Heart left ventricle (tissue), 16 donors: ENCODE data around the gene SERPINB8. TPM values are rescaled to one million over a fixed set of nuclear protein-coding genes. Genes with fewer than 3 reads are reported as not detected.

Experiments
- ATAC-seq, 4 donors: fragments of 200-7000 bp; cut with Tn5 transposase; one replicate each; pipeline ENCODE4 v1.9.1; 2020 to 2022; ENCODE audit warnings: moderate library complexity in 4 of 4, mild to moderate bottlenecking in 3 of 4, moderate number of reproducible peaks in 1 of 4
- DNase-seq, 5 donors: peaks; one replicate each; pipeline ENCODE4 v3.0.0-alpha.2; 2020
- H3K27ac ChIP-seq, 12 donors: fragments of 200-600 bp; sonication (generic) in 4 of 12; one replicate each; pipeline versions ENCODE4 v1.5.0 to v1.8.0; 2016 to 2022; ENCODE audit warnings: mild to moderate bottlenecking in 2 of 12
- H3K27me3 ChIP-seq, 9 donors: fragments of 200-600 bp; sonication (generic) in 2 of 9; one replicate each; pipeline versions ENCODE4 v1.5.1 to v1.8.0; 2016 to 2022; ENCODE audit warnings: mild to moderate bottlenecking in 3 of 9
- H3K36me3 ChIP-seq, 9 donors: fragments of 200-600 bp; sonication (generic) in 2 of 9; one replicate each; pipeline versions ENCODE4 v1.5.0 to v1.8.0; 2018 to 2022; ENCODE audit warnings: mild to moderate bottlenecking in 2 of 9
- H3K4me1 ChIP-seq, 12 donors: fragments of 200-600 bp; sonication (generic) in 4 of 12; one replicate each; pipeline versions ENCODE4 v1.5.0 to v1.8.0; 2016 to 2022; ENCODE audit warnings: mild to moderate bottlenecking in 3 of 12
- H3K4me3 ChIP-seq, 12 donors: fragments of 200-600 bp; sonication (generic) in 4 of 12; one replicate each; pipeline versions ENCODE4 v1.5.0 to v1.8.0; 2017 to 2022; ENCODE audit warnings: mild to moderate bottlenecking in 9 of 12, moderate library complexity in 4 of 12
- H3K9me3 ChIP-seq, 12 donors: fragments of 200-600 bp; sonication (generic) in 4 of 12; one replicate each; pipeline versions ENCODE4 v1.5.0 to v1.8.0; 2016 to 2022; ENCODE audit warnings: mild to moderate bottlenecking in 1 of 12
- POLR2A ChIP-seq, 2 donors: fragments of 450-650 bp; IDR thresholded peaks; one replicate each; pipeline ENCODE4 v1.6.1; 2017; ENCODE audit warnings: antibody characterized with exemption in 2 of 2, mild to moderate bottlenecking in 2 of 2, moderate library complexity in 2 of 2
- WGBS, 4 donors: extraction: QIAGEN DNeasy Blood & Tissue Kit in 2 of 4; methylation state at CpG; one replicate each; pipeline versions ENCODE4 v1.1.5 to v1.1.7; 2013 to 2018; 5-methylcytosine and 5-hydroxymethylcytosine counted together
- intact Hi-C, 10 donors: fragments of 100-400 bp; cut with DNase I; formaldehyde crosslinking; loops; one replicate each; pipeline versions ENCODE4 v1.11.1 to v1.14.2; 2022
- polyA plus RNA-seq, 2 donors: library from polyadenylated mRNA; stranded (reverse); fragments of 200-250 nt; gene quantifications; one replicate each; pipeline ENCODE4 v1.2.3, GENCODE V29; 2013
- total RNA-seq, 9 donors: library from RNA; depleted of rRNA in 2 of 9; stranded (reverse); fragments of >200 nt in 2 of 9; fragmentation: NEBNext Ultra II Directional in 3 of 9; extraction: Animal tissue kit (Norgen Biotek cat#: 25700) in 3 of 9; gene quantifications; one replicate each; pipeline versions ENCODE4 v1.1.0 to v1.2.4, GENCODE V29; 2016 to 2023
- TF ChIP-seq, protein P1 (sequence below), 12 donors: fragments of 200-600 bp; sonication (generic) in 4 of 12; IDR thresholded peaks; one replicate each; pipeline versions ENCODE4 v1.5.0 to v1.8.0; 2018 to 2022; ENCODE audit warnings: antibody characterized with exemption in 12 of 12, mild to moderate bottlenecking in 5 of 12
- donor health status: ischemic (EF 13 %, LVEDD 7.1; RV severe dilation, severe dysfunction).
- donor health status: healthy with polysubstance abuse.
- donor health status: DM: no; HTN: yes; CAD: no.
- donor health status: DM: no; HTN: no; CAD: no.
- donor health status: ischemic (EF 25% LVEDD 6.9; RV normal size, moderate dysfunction).
- donor health status: ischemic (EF 25% LVEDD 5.7; RV mildly dilated, moderate dysfunction).
- donor health status: healthy.
- donor health status: DM: yes; HTN: yes; CAD: no.
- donor health status: ischemic (EF 35%, LVEDD 5.7; RV mildly dilated, moderate dysfunction).
- donor health status: nonischemic (EF 11% LVEDD 7.7; RV severe dilation, severe dysfunction).
- donor health status: DM: yes; HTN: yes; CAD: no.
- donor health status: PGD.
- donor health status: ischemic (EF 29% LVEDD 5.4; RV normal size, mild dysfunction).
- donor health status: nonischemic (EF 23%, LVEDD 6.1; RV moderate dilation, normal function).

The SERPINB8 gene
- total and polyA plus RNA-seq, 11 donors = 0.72 to 12.6 (median 3.5) TPM

DNA sequence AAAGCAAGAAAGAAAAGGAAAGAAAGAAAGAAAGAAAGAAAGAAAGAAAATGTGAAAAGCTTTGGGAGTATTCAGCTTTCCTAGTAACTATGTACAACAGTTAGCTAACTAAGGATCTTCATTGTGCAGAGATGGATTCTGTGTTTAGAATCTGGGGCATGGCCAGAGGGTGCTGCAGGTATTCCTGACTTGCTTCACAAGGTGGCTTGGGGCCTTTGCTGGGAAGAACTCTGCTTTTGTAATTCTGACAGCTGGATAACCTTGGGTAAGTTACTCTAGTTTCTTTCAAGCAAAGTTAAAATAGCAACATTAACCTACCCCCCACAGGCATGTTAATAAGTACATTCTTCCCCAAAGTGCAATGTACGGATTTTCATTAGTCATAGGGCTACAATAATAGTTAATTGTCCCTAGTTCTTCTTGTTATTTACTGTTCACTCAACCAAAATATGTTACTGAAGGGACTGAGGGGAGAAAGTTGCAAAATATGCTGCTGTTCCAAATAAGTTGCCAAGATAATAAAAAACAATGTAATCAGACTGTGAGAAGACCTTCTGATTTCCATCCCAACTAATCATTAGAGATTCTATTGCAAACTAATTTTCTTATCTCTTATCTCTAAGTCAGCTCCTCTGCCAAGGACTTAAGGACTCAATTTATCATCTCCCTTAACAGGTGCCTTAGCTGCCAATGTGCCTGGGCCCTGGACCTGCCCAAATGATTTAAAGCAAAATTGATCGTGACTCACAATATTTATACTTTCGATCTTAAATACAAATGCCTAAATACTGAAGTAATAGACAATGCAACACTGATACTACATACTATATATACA, 50.3 kb downstream of the SERPINB8 start:
- WGBS, 4 donors = 77 to 82% (median 80%) methylated on average over 3 of the region's 3 CpGs
- no peak for DNase-seq
- intact Hi-C loops = loop anchor here in 2 of 10 donors (5.0 to 10.0 kb wide), 2 partner anchors 1072 to 1075 kb away; no protein-coding TSS in a partner anchor
- no peaks in the 10 kb centered on the region for H3K4me1 ChIP-seq
- no peaks in the 10 kb centered on the region for H3K36me3 ChIP-seq
- TF ChIP-seq, protein P1, sequence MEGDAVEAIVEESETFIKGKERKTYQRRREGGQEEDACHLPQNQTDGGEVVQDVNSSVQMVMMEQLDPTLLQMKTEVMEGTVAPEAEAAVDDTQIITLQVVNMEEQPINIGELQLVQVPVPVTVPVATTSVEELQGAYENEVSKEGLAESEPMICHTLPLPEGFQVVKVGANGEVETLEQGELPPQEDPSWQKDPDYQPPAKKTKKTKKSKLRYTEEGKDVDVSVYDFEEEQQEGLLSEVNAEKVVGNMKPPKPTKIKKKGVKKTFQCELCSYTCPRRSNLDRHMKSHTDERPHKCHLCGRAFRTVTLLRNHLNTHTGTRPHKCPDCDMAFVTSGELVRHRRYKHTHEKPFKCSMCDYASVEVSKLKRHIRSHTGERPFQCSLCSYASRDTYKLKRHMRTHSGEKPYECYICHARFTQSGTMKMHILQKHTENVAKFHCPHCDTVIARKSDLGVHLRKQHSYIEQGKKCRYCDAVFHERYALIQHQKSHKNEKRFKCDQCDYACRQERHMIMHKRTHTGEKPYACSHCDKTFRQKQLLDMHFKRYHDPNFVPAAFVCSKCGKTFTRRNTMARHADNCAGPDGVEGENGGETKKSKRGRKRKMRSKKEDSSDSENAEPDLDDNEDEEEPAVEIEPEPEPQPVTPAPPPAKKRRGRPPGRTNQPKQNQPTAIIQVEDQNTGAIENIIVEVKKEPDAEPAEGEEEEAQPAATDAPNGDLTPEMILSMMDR (IDR thresholded peaks at IDR 0.05) = no peak
- TF ChIP-seq POLR2A (IDR thresholded peaks at IDR 0.05) = no peak
- no peaks in the 10 kb centered on the region for H3K9me3 ChIP-seq
- no peak overlapping the region for H3K4me3 ChIP-seq
- no peaks in the 10 kb centered on the region for H3K27me3 ChIP-seq
- H3K27ac ChIP-seq = no peak overlapping the region
- no peak for ATAC-seq

DNA sequence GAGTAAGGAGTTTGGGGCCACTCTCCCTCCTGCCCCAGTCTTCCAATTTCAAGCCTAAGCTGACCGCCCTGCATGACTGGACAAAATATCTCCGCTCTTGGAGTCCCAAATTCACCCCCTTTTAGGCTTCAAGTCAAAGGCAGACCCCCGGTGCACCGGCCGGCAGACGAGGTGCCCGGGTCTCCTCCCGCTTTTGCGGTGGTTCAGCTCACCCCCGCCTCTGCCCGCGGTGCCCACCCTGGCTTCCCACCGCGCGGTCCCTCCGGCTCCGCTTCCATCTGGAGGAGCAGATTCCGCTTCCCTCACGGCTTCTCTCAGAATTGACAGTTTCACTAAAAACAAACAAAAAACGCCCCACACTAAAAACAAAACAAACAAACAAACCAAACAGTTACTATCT, 56.5 kb downstream of the SERPINB8 start:
- H3K4me3 ChIP-seq = no peak overlapping the region
- WGBS, 4 donors = 92 to 96% (median 95%) methylated on average over 19 to 20 of the region's 20 CpGs
- ATAC-seq = no peak
- TF ChIP-seq POLR2A (IDR thresholded peaks at IDR 0.05) = no peak
- TF ChIP-seq, protein P1 (IDR thresholded peaks at IDR 0.05) = no peak
- no peak overlapping the region for H3K27ac ChIP-seq
- H3K27me3 ChIP-seq = peaks cover 0 to 7% (median 0%) of the 10 kb centered on the region in 9 donors
- peaks cover 0 to 5% (median 0%) of the 10 kb centered on the region in 12 donors for H3K4me1 ChIP-seq
- H3K36me3 ChIP-seq = no peaks in the 10 kb centered on the region
- DNase-seq = no peak
- H3K9me3 ChIP-seq = no peaks in the 10 kb centered on the region
- intact Hi-C loops = no loop called here

DNA sequence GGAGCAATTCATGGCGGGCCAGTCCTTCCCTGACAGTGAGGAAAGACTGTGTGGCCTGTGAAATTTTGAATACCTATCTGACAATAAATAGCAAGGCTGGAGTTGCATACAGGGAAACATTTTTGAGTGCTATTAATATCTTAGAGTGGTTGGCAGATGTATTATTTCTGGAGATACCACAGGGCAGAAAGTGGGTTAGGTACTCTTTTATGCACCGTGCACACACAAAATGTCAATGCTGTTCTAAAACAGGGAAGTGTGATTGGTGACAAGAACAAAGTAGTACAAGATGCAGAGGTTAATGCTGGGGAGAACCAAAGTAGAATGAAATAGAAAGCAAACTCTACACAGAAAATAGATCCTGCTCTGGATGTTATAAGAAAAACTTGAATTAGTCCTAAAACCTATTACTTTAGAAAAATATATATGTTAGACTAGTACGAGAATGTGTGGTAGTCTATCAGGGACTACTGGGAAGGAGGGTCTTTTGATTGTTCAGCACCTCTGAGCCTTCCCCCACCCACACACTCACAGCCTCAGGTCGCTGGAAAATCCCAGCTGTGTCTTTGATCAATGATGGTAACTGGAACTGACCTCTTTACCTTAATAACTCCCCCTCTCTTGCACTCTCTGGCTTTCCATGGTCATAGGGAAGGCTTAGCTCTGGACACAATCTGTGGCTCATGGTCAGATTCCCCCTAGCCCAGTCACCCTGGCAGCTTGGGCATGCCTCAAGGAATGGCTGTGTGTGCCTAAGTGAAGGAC, 58.2 kb downstream of the SERPINB8 start:
- no peak overlapping the region for H3K4me3 ChIP-seq
- DNase-seq = no peak
- intact Hi-C loops = no loop called here
- ATAC-seq = peak; percentile 63 to 87 (median 81)
- no peaks in the 10 kb centered on the region for H3K9me3 ChIP-seq
- peak overlapping the region in 1 of 12 donors; percentile 16 for H3K27ac ChIP-seq
- TF ChIP-seq, protein P1 (IDR thresholded peaks at IDR 0.05) = no peak
- no peak for TF ChIP-seq POLR2A (IDR thresholded peaks at IDR 0.05)
- 51 to 69% (median 67%) methylated on average over 4 of the region's 4 CpGs for WGBS, 4 donors
- H3K36me3 ChIP-seq = no peaks in the 10 kb centered on the region
- peaks cover 0 to 7% (median 0%) of the 10 kb centered on the region in 9 donors for H3K27me3 ChIP-seq
- peaks cover 0 to 5% (median 0%) of the 10 kb centered on the region in 12 donors for H3K4me1 ChIP-seq

DNA sequence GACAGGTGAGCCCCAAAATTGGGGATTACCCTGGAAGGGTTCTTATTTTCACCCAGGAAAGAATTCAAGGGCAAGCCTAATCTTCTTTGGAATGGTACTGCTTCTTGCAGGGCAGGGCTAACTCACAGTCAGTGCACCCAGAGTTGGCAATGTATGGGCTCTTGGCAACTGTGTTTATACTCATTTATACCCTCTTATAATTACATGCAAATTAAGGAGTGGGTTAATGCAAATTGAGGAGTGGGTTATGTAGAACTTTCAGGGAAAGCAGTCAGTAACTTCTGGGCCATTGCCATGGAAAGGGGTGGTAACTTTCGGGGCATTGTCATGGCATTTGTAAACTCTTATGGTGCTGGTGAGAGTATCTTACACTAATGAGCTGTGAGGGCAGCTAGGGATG, 59.2 kb downstream of the SERPINB8 start:
- H3K27me3 ChIP-seq = peaks cover 0 to 7% (median 0%) of the 10 kb centered on the region in 9 donors
- ATAC-seq (no peak), DNase-seq (no peak)
- TF ChIP-seq, protein P1 (IDR thresholded peaks at IDR 0.05) = no peak
- no peak for TF ChIP-seq POLR2A (IDR thresholded peaks at IDR 0.05)
- H3K36me3 ChIP-seq = no peaks in the 10 kb centered on the region
- no peak overlapping the region for H3K4me3 ChIP-seq
- peaks cover 0 to 5% (median 0%) of the 10 kb centered on the region in 12 donors for H3K4me1 ChIP-seq
- H3K9me3 ChIP-seq = no peaks in the 10 kb centered on the region
- intact Hi-C loops = no loop called here
- 37 to 89% (median 81%) methylated on average over 1 of the region's 1 CpG for WGBS, 4 donors
- no peak overlapping the region for H3K27ac ChIP-seq
